Measurements from ENCODE around the gene IRAK2. TPM values are rescaled to one million over a fixed set of nuclear protein-coding genes. Genes with fewer than 3 reads are reported as not detected.
A peak's percentile ranks its signal among the peaks of the same experiment; 100 is the strongest.

The IRAK2 gene
- total RNA-seq, 6 experiments from 2014 or later: 2.6 to 4.4 (median 3.5) TPM

GRCh38 chr3:10223676-10224639 lies 59.2 kb downstream of the IRAK2 start:
- Mint-ChIP-seq H3K27me3 (ENCODE audit: insufficient read depth) (no peaks in the 10 kb centered on the region; the same call in 1 of the 2 replicates), H3K4me3 (no peak overlapping the region), H3K27ac (peak overlapping the region; percentile 63), H3K36me3 (ENCODE audit: low read depth) (no peaks in the 10 kb centered on the region), H3K9me3 (no peaks in the 10 kb centered on the region), H3K4me1 (ENCODE audit: low read depth) (peaks cover 58% of the 10 kb centered on the region)
- TF ChIP-seq CTCF (IDR thresholded peaks at IDR 0.05): no peak
- no peak for DNase-seq

DNA sequence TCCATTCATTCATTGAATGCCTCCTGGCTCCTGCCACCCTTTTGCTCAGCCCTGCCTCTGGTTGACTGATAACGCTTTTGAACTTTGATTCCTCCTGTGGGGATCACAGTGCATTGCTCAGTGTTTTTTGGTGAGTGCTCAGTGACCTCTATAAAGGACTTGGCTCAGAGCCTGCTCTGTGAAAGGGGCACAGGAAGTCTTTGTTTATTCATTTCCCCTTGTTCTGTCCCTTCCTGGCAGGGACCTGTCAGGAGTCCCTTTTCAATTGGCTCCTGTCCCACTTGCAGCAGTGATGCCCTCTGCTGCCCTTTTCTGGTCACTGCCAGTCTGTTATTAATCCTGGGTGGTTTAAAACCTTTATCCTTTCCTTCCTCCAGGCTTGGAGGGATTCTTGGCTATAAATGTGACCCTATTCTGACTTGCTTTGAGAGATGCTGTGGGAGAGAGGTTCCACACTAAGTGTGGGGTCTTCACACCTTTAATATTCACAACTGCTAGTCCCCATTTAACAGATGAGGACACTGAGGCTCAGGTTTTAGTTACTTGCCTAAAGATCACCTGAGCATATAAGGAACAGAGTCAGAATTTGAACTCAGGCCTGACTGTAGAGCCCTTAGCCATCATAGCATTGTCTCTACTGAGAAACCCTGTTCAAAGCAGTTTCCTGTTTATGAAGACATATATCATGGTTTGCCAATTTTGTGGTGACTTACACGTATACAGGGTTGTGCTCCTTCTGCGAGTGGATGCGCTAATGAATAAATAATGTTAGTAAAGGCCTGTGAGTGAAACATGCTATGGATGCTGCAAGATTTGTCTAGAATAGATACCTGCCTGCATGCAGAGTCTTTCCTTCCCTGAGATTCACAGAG lies 60.3 kb downstream of the IRAK2 start:
- H3K36me3 Mint-ChIP-seq (ENCODE audit: low read depth): no peaks in the 10 kb centered on the region
- no peaks in the 10 kb centered on the region for H3K9me3 Mint-ChIP-seq
- H3K4me3 Mint-ChIP-seq: no peak overlapping the region
- no peaks in the 10 kb centered on the region; the same call in 1 of the 2 replicates for H3K27me3 Mint-ChIP-seq (ENCODE audit: insufficient read depth)
- peak overlapping the region; percentile 52 for H3K27ac Mint-ChIP-seq
- H3K4me1 Mint-ChIP-seq (ENCODE audit: low read depth): peaks cover 59% of the 10 kb centered on the region
- TF ChIP-seq CTCF (IDR thresholded peaks at IDR 0.05): peak; percentile 89
- DNase-seq: peak; percentile 67

DNA sequence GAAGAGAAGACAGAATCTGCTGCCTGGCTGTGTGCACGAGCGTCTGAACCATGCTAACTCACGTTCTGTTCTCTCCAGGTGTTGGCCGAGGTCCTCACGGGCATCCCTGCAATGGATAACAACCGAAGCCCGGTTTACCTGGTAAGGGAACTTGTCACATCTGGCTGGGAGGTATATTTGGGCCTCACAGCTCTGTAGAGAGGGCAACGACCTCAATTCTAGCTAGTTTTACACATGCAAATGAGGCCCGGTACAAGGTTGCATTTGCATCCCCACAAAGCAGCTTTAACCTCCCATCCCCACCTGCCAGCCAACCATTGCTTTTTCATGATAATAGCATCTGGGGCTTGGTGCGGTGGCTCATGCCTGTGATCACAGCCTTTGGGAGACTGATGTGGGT lies 61.6 kb downstream of the IRAK2 start:
- DNase-seq: no peak
- Mint-ChIP-seq H3K27ac (no peak overlapping the region), H3K4me1 (ENCODE audit: low read depth) (peaks cover 48% of the 10 kb centered on the region), H3K9me3 (no peaks in the 10 kb centered on the region), H3K36me3 (ENCODE audit: low read depth) (no peaks in the 10 kb centered on the region), H3K27me3 (ENCODE audit: insufficient read depth) (no peaks in the 10 kb centered on the region; the same call in 1 of the 2 replicates), H3K4me3 (no peak overlapping the region)
- TF ChIP-seq CTCF (IDR thresholded peaks at IDR 0.05): no peak

- no peak overlapping the region for H3K4me3 Mint-ChIP-seq
- peak overlapping the region; percentile 83 for H3K27ac Mint-ChIP-seq
- peaks cover 29% of the 10 kb centered on the region for H3K4me1 Mint-ChIP-seq (ENCODE audit: low read depth)
- no peak for TF ChIP-seq CTCF (IDR thresholded peaks at IDR 0.05)
- H3K27me3 Mint-ChIP-seq (ENCODE audit: insufficient read depth): no peaks in the 10 kb centered on the region; the same call in 1 of the 2 replicates
- H3K9me3 Mint-ChIP-seq: no peaks in the 10 kb centered on the region
- H3K36me3 Mint-ChIP-seq (ENCODE audit: low read depth): no peaks in the 10 kb centered on the region
- DNase-seq: peak; percentile 29
These were observed 63.7 kb downstream of the IRAK2 start for GRCh38 chr3:10228248-10228950.

DNA sequence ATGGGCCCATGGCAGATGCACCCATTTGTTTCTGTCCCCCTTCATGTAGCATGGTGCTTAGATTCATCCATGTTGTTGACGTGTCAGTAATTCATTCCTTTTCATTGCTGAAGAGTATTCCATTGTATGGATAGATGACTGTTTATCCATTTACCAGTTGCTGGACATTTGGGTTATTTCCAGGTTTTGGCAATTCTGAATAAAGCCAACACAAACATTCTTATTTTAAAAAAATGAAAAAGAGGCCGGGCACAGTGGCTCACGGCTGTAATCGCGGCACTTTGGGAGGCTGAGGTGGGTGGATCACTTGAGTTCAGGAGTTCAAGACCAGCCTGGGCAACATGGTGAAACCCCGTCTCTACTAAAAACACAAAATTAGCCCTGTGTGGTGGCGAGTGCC lies 64.9 kb downstream of the IRAK2 start:
- Mint-ChIP-seq H3K27ac (no peak overlapping the region), H3K36me3 (ENCODE audit: low read depth) (no peaks in the 10 kb centered on the region), H3K27me3 (ENCODE audit: insufficient read depth) (no peaks in the 10 kb centered on the region; the same call in 1 of the 2 replicates), H3K4me1 (ENCODE audit: low read depth) (peaks cover 18% of the 10 kb centered on the region), H3K4me3 (no peak overlapping the region), H3K9me3 (no peaks in the 10 kb centered on the region)
- no peak for TF ChIP-seq CTCF (IDR thresholded peaks at IDR 0.05)
- DNase-seq: no peak

All from HFFc6 (cell line).